ENCODE data around the gene C11orf68.

The C11orf68 gene

DNA sequence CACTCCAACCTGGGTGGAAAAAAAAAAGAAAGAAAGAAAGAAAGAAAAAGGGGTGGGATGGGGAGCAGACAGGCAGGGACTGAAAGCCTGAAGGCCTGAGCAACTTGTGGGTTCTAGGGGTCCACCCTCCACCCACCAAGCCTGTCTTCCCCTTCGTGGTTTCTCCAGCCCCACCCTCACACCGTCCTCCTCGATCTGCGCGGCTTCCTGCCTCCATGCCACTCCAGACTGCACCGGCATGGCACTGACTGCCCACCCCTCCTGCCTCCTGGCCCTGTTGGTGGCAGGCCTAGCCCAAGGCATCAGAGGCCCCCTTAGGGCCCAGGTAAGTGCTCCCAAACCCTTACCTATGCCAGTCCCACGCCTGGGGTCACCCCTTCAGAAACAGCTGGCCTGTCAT lies 39.2 kb downstream of the C11orf68 start, which contains the start of gene CTSW:
TSS of gene CTSW (plus strand) at position 221 of the 400 bp plus-strand sequence. CDS start at position 239, 18 bp downstream.
- no peak for DNase-seq (ENCODE audit: extremely low spot score, insufficient read length, low read depth)
- no peak for FAIRE-seq

DNA sequence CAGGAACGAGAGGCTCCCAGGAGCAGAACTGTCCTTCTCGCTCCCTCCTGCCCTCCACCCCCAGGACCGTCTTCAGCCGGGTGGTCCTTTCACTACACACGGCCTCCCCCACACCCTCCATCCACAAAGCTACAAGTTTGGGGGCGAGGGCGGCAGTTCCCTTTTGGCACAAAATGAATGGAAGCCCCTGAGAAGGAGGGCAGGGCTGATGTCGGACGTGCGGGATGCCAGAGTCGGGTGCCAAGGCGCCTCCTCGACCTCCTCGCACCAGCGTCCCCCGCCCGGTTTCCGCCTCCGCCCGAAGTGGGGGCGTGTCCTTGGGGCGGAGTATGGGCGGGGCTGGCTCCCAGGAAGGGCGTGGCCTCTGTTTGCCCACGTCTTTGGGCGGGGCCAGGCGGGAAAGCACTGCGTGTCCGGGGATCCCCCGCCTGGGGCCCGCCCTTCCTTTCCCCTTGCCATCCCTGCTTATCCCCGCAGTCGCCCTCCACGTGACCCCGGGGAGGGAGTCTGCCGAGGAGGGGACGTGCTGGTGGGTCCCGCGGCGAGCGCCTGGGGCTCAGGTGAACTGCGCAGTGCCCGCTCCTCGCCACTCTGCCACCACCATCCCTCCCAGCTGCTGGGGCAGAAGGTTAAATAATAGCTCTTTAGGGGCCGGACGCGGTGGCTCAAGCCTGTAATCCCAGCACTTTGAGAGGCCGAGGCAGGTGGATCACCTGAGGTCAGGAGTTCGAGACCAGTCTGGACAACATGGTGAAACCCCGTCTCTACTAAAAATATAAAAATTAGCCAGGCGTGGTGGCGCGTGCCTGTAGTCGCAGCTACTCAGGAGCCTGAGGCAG lies 45.3 kb downstream of the C11orf68 start:
- peak; percentile 90 for DNase-seq (ENCODE audit: extremely low spot score, insufficient read length, low read depth)
- peak; percentile 97 for FAIRE-seq

DNA sequence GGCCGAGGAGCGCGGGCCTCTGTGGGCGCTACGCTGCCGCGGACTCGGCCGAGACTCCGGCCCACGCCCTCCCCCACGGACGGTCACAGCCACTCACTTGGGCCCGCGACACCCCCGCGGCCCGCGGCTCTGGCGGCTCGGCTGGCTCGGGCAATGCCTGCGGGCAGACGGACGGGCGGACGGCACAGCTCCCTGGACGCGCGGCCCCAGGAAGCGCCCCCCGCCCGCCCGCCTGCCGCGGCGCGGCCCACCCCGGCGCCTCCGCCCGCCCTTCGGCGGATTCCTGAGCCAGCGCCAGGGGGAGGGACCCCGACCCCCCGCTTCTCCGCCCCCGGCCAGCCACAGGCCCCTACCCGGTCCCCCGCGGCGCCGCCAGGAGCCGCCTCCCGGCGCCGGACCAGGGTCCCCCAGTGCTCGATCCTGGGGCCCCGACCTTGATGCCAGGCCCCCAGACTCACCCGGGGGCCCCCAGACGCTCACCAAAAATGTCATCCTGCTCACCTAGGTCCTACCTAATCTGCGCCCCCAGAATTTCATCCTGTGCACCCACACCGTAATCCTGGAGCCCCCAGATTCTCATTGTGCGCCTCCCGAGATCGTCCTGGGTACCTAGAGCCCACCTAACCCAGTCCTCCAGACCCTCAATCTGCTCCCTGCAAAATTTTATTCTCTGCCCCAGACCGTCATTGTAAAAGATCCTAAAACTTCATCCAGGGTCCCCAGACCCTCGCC lies 46.1 kb downstream of the C11orf68 start, which contains the start of gene EFEMP2:
TSS of gene EFEMP2 (minus strand) at position 215 of the 732 bp plus-strand sequence. CDS start 446 bp downstream, outside the sequence.
- FAIRE-seq = no peak

DNA sequence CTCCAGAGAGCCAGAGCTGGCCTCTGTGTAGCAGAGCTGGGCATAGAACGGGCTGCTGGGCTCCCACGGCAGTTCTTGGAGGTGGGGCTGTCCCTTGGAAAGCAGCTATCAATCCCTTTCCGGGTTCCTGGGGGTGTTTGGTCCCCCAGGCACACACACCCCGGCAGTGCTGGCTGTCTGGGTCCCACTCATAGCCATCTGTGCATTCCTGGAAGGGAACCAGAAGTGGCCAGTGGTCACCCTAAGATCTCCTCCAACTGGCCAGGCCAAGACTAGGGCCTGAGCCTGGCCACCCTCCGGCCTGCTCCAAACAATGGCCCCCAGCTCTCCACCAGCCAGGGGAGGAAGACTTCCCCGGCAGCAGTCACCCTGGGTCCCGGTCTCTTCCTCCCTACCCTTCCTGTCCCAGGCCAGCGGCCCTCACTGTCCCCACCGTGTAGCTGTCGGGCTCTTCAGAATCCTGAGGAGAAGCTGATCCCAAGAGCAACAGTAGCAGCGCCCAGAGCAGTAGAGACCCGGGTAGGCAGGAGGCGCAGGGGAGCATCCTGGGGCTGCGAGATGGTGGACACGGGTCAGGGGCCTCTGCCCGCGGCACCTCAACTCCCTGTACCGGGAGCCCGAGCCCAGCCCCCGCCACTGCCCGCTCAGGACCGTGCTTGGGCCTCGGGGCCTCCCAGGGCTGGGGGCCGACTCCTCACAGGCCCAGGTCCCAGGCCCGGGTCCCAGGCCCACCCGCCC lies 46.9 kb downstream of the C11orf68 start:
- no peak for FAIRE-seq
- DNase-seq (ENCODE audit: extremely low spot score, insufficient read length, low read depth) = no peak

More for the DNA sequence above, 46.1 kb downstream of the C11orf68 start, which contains the start of gene EFEMP2:
- no peak for DNase-seq (ENCODE audit: extremely low spot score, insufficient read length, low read depth)

DNA sequence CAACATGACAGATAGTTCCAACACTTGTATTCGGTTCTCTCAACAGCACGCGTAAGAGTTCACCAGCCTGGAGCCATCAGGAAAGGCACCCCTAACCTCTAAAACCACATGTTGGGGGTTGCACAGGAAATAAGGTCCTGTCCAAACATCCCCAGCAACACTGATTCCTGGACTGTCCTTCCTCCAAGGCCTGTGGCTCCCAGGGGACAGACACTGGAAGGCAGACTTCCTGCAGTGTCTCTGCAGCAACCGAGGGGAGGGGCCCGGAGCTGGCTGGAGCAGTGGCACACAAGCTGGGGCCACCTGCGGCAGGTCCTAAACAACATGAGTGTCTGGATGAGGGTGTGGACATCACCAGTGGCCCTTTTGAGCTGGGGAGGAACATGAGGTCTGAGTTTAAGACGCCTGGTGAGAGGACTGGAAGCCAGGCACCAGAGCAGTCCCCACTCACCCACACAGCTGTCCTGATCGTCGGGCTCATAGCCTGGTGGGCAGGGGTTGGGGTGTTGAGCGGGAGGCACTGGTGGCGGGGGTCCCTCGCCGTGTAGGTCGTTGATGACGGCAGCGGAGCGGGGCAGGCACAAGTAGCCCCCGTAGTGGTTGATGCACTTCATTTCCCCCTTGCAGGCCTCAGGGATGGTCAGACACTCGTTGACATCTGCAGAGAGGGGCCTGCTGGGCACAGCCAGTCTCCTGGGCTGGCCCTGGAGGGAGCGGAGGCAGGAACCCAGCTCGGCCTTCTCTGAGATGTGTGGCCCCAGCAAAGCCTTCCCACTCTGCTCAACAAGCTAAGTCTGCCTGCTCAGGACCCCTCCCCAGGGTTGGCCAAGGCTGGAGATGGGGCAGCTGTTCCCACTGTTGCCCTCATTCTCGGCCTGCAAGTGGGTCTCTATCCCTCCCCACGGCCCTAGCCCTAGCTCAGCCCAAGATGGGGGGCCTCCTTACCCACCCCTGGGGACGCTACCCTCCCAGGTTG lies 47.9 kb downstream of the C11orf68 start:
- no peak for FAIRE-seq

DNA sequence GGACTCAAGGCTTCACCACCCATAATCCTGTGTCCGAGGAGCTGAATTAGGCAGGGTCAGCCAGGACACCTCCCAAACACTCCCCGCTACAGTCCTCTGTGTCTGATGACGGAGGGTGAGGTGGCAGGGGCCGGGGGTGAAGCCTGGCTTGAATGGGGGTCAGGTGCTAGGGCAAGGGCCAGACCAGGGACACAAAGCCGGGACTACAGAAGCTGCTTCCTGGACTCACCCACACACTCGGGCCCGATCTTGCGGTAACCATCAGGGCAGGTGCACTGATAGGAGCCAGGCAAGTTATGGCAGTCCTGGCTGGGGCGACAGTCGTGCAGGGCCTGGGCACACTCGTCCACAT lies 48.6 kb downstream of the C11orf68 start:
- DNase-seq (ENCODE audit: extremely low spot score, insufficient read length, low read depth) (no peak), FAIRE-seq (no peak)

More for the DNA sequence above, 47.9 kb downstream of the C11orf68 start:
- no peak for DNase-seq (ENCODE audit: extremely low spot score, insufficient read length, low read depth)

DNA sequence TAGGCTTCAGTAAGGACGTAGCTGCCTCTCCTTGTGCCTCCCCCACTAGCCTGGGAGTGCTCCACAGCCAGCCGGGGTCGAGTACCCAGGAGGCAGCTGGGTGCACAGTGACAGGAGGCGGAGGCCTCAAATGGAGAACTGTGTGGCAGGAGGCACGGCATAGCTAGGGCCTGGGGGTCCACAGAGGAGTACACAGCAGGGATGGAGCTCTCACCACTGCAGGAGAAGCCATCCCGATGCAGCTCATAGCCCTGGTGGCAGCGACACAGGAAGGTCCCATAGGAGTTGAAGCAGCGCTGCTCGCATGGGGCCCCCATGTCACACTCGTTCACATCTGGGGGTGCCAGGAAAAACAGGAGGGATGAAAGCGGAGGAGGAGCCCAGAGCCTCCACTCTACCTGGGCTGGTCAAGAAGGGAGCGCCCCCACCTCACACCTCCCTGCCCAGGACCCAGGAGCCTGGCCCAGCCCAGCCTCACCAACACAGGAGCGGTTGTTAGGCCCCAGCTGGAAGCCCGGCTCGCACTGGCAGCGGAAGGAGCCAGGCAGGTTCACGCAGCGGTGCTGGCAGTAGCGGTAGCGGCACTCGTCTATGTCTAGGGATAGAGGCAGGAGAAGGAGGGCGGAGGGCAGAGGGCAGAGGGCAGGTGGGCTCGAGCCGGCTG lies 49.1 kb downstream of the C11orf68 start:
- no peak for FAIRE-seq

DNA sequence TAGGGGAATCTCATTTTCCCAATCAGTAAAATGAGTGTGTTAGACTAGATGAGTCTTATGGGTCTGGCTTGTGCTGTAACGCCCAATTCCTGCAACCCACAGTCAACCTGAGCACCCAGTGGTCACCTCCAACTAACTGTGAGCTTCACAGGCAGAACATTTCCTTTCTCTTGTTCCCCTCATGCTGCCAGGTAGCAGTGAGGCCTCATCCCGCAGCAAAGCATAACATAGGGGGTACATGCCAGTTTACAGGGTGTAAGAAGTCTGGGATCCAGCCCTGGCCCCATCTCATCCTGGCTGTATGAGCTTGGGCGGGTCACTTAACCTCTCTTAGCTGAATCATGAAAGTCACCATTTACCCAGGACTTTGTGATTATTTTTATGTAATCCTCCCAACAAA lies 50.0 kb downstream of the C11orf68 start:
- DNase-seq (ENCODE audit: extremely low spot score, insufficient read length, low read depth) (no peak), FAIRE-seq (no peak)

More for the DNA sequence above, 49.1 kb downstream of the C11orf68 start:
- DNase-seq (ENCODE audit: extremely low spot score, insufficient read length, low read depth) = no peak

DNA sequence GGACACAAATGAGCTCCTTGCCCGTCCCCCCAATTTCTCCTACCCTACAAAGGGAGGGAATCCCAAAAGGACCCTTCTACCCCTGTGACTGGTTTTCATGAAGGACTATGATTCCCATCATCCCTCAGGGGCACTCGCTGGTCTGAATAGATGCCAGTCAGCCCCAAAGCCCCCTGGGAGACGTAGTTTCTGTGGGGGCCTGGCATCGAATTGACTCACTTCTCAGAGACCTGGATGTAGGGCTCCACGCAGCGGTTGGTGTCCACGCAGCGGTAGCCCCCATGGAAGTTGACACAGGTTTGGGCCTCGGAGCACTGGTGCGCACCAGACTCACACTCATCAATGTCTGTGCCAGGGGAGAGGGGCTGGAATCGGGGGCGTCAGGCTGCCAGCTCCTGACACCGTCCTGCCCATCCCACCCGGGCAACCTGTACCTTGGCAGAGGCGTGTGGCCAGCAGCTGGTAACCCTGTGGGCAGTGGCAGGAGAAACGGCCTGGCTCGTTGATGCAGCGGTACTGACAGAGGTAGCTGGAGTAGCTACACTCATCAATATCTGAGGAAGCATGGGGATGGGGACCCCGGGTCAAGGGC lies 50.7 kb downstream of the C11orf68 start:
- DNase-seq (ENCODE audit: extremely low spot score, insufficient read length, low read depth) (no peak), FAIRE-seq (no peak)

DNA sequence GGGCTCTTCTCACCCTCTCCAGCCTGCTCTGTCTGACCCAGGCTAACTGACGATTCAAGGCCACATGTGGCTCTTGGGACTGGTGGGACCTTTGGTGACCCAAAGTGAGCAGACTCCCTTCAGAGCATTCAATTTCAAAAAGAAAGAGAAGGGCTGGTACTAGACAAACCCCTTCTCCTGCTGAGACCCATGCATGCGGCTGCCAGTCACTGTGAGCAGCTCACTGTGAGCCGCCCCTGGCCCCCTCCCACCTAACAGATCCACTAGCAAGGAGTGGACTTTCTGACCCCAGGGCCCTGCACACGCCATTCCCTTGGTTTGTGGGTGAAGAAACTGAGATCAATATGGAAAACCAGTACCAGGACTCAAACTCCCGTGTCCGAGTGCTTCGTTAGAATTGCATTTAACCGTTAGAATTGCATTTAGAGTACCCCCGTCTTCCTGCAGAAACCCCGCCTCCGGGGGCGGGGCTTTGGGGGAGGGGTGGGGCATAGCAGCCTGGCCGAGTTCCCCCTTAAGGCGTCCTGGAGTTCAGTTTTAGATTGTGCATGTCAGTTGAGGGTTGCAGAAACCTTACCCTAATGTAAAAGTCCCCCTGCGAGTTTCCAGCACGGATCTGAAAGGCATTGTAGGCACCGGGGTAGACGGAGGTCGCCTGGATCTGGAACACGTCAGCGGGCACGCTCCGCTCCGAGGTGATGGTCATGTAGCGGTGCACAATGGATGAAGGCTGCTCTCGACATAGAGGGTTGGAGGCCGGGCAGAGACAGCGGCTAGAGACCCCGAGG lies 51.4 kb downstream of the C11orf68 start:
- FAIRE-seq (no peak), DNase-seq (ENCODE audit: extremely low spot score, insufficient read length, low read depth) (no peak)
